ENCODE results near the gene ISM1.
"Not testable (repeated sequence)": the region's sequence is repeated elsewhere in the genome, so short reads cannot be mapped to it uniquely, and the experiment has no call there.

Gene ISM1

DNA sequence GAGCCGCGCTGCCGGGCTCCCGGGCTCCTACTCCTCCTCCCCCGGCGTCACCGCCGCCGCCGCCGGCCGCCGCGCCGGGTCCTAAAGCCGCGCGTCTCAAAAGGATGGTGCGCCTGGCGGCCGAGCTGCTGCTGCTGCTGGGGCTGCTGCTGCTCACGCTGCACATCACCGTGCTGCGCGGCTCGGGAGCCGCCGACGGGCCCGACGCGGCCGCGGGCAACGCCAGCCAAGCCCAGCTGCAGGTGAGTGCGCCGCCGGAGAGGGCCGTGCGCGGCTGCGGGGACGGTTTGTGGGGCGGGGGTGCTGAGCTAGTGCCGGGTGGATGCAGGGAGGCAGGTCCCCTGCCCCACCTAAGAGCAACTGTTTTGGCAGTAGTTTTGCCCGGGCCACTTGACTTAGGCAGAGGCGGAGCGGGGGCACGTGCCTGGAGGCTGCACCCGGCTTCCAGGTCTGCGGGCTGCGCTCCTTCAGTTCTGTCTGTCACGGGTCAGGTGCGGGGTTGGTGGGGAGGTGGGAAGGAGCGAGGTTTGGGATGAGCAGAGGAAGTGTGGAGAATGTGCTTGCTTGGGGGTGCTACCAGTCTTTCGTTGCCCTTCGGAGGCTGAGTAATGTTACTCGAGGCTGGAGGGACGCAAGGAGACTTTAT is 722 bp downstream of the ISM1 start:
- peak; percentile 45 for DNase-seq

DNA sequence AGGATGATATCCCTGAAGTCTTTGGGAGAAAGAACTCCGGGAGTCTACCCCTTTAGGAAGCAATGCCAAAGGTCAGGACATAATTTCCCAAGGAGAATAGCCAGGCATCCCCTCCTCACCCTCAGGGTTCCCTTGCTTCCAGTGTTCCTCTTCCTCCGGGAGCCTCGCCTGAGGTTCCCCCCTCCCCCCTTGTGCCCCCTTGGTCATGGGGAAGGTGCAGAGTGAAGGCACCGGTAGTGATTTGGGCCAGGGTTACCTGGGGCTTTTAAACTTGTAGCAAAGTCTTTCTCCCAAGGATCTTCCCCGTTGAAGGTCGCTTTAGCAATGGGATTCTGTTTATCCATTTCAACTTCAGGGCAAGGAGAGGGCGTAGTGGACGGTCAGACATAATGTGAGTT is 1.2 kb downstream of the ISM1 start:
- DNase-seq: no peak

DNA sequence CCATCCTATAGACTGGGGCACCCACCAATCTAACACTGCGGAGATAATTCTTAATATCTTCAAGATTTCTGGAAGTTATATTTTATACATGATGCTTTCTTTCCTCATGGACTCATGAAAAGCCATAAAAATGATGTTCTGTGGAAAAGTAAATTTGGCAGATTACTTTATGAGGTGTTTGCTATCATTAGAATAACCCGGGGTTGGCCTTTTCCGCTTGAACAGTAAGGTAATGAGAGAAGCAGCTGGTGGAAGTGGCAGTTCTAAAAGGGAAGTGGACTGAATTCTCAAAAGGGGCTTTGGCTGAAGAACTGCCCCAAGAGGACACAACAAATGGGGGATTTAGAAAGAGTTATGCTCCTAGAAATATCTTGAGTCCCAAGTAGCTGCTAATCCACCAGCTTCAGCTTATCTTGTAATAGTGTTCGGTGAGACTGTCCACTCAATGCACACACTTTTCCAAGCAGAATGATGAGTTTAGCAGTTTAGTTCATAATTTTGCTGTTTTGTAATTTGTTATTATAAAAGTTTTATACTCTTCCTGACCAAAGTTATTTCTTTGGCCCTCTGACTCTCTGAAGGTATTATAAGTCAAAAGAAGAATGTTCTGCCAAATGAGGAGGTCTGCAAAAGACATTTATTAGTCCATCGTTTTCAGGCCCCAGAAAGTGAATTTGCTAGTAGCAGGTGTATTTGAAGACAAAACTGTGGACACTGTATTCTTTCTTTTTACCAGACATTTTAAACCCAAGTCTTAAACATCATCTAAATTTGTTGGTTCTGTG is 2.9 kb downstream of the ISM1 start:
- DNase-seq: no peak

DNA sequence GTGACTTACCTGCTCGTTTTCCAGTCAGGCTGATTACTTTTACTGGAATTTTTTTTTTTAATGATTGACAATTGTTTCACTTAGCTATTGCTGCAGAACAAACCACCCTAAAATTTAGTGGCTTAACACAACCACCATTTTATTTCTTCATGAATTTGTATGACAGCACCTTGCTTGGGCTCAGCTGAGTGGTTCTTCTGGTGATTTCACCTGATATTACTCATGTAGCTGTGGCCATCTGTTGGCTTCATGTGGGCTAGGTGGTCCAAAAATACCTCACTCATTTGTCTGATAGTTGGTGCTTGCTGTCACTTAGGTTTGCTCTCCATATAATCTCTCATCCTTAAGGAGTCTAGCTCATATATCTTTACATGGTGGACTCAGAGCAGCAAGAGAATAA is 5.3 kb downstream of the ISM1 start:
- no peak for DNase-seq

DNA sequence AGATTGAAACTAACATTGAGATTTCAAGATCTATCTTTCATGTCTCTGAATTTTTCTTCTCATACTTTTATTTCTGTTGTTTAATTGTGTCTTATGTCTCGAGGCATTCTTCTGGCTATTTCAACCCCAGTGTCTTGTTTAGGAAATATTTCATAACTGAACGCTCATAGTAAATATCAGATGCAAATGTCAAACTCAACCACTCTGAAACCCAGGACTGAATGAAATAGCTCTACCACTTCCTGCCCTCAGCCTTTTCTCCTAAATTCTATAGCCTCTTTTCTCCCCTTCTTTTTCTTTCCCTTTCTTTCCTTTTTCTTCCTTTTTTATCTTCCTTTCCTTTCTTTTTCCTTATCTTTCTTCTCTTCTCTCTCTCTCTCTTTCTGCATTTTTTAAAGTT is 7.7 kb downstream of the ISM1 start:
- no peak for DNase-seq

DNA sequence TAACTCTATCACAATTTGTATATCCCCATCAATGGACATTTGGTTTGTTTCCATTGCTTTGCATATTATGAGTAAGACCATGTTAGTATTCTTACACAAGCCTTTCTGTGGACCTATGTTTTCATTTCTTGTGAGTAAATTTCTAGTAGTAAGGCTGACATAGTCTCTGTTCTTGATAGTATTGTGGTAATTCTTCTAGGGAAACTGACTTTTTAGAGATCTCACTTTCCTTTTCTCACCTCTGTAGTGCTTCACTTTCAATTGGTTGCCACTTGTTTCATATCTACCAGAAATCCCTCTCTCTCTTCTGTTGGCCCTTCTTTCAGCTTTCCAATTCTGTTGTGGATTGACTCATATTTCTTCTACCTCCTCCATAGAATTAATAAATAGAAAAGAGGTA is 8.5 kb downstream of the ISM1 start:
- no peak for DNase-seq

DNA sequence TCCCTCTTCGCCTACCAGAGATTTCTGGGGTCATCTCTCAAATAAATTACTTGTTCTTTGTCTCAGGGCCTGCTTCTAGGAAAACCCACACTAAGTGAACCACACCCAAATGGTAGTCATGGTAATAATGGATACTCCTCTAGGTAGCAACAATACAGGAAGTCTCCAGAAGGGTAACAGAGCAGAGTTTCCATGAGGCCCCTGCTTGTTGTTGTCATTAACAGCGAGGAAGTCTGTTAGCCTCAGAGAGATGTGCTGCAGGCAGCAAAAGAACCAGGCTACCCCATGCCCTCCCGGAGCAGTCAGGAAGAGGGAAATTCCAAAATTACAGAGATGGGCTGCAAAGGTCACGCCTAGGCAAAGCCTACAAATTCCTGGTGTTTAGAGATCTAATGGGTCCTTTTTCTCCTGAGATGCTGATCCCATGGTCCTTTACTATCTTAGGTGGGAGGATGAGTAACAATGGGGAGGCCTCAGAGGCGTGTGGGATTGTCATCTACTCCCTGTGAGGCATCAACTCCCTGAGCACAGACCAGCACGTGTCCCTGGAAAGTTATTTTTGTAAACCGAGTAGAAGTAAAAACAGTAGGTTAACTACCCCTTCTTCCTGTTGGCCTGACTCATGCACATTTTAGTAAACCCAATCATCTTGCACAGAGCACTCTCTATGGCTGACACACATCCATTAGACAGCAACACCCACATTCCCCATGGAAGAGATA is 10.1 kb downstream of the ISM1 start:
- peak; percentile 87 for DNase-seq

DNA sequence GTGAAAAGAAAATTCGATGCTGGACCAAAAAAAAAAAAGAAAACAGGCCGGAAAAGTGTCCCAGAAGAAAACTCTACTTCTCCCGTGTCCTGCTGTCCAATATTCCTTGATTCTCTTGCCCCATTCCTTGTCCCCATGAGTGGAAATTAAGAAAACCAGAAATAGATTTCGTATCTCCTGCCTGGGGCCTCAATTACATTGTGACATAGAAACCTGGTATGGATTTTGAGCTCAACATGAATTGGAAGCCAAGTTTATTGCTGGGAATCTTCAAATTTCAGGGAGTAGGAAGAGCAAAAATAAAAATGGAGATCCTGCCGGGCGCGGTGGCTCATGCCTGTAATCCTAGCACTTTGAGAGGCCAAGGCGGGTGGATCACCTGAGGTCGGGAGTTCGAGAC is 11.9 kb downstream of the ISM1 start:
- DNase-seq: no peak

DNA sequence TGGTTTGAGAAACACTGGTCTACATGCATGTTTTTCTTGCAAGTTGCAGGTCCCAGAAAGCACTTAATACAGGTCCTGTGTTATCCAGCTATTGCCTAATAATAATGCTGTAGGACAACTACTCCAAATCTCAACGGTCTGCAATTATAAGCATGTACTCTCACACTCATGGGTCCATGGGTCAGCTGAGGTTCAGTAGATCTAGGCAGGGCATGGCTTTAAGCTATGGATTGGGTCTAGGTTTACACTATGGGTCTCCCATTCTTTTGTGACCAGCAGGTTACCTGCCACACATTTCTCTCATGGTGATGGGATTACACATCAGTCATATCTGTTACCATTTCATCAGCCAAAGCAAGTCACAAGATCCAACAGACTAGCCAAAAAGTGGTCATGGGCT is 13.9 kb downstream of the ISM1 start:
- DNase-seq: no peak

DNA sequence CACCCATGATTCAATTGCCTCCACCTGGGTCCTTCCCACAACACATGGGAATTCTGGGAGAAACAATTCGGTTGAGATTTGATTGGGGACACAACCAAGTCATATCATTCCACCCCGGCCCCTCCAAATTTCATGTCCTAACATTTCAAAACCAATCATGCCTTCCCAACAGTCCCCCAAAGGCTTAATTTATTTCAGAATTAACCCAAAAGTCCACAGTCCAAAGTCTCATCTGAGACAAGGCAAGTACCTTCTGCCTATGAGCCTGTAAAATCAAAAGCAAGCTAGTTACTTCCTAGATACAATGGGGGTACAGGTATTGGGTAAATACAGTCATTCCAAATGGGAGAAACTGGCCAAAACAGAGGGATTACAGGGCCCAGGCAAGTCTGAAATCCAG is 15.3 kb downstream of the ISM1 start:
- not testable (repeated sequence) for DNase-seq

DNA sequence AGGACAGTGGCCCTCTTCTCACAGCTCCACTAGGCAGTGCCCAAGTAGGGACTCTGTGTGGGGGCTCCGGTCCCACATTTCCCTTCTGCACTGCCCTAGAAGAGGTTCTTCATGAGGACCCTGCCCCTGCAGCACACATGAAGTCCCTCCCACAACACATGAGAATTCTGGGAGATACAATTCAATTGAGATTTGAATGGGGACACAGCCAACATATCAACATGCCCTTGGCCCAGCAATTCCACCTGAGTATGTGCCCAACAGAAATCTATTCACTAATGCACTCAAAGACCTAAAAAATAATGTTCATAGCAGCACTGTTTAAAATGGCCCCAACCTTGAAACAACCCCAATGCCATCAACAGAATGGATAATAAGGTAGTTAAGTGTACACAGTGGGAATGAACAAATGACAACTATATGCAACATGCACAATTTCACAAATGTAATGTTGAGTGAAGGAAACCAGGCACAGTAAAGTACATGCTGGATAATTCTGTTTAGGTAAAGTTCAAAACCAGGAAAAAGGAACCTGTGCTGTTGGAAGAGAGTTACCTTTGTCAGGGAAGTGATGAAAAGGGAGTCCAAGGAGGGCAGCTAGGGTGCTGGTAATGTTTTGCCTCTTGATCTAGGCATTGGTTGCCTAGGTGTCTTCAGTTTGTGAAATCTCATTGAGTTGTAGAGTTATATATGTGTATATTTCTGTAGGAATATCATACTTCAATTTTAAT is 16.1 kb downstream of the ISM1 start:
- DNase-seq: no peak

DNA sequence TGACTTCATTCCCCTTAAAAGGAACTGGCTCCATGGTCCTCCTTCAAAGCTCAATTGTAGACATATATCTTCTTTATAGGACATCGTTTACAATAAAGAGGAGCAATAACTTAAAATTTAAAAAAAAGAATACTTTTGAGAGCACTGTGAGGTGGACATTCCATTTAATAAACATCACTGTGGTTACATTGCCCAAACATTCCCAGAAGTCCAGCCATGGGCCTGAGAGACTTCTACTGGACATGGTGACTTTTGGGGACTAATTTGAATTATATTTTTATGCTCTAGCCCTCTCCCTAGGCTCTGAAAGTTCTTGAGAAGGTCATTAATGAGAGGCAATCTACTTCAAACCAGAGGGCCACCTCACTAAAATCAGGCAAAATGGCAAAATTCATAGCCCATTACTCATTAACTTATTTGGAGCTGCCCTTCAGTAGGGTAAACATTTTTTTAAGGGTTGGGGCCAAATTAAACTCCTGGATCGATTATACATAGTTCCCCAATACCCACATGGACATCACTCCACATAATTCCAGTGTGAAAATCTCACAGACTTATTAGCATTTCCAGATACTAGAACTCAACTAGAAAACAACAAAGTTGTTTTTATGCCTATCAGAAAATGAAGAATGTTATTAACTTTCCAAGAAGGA is 17.1 kb downstream of the ISM1 start:
- DNase-seq: no peak

DNA sequence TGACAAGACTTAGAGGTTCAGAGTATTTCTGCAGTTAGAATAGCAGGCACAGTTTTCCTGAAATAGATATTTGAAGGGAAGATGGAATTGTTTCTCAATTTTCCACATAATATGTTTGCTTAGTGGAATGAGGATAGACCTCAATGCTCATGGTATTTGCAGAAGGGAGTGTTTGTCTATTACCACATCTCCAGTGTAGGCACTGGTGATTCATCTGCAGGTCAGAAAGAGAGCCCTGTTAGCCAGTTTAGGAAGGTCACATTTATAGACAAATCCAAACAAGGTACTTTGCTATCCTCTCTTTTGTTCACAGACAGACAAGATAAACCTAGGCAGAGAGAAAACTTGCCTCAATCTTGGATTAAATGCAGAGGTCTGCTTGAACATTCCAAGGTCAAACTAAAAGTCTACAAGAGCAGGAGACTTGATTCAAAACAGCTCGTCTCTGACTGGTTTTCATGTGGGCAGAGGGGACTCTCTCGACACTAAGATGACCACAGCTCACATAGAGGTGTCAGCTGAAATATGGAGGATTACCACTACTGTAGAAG is 22.8 kb downstream of the ISM1 start:
- no peak for DNase-seq

DNA sequence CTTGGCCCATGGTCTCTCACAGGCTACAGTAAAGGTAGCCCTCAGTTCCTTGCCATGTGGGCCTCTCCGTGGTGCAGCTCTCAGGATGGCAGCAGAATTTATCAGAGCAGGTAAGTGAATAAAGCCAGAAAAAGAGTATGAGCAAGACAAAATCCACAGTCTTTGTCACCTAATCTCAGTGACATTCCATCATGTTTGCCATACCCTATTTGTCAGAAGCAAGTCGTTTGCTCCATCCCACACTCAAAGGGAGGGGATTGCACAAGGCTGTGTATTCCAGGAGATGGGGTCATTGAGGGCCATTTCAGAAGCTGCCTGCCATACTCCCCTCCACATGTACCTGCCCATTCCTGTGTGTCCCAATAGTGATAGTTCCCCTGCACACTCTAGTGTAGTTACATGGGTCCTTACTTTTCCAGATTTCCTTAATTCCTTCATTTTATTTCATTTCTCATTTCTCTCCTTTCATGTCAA is 24.2 kb downstream of the ISM1 start:
- no peak for DNase-seq

DNA sequence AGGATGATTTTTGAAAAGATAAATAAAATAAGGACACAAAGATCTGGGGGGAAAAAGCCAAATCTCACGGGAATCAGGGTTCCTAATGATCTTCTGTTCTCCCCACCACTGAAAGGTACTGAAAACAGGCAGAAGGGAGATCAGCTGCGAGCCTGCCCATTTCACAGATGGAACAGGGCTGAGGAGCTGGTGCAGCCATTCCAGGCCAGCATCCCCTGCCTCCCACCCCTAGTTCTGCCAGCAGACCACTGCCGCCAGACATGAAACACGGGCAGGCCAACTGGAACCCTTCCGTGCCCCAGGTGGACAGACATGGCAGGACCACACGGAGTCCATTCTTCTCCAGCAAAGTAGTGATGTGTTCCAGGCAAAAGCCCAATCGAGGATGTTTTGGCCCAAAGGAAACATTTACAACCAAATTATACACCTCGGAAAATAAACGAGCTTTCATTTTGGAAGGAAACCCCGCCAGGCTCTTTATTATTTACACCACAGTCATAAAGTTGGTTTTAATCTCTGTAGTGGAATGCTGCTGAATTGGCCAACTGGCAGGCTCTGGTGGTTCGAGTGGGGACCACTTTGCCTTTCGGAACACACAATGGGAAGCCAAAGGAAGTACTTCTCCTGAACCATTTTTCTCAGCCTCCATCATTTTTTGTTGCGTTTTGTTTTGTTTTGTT is 28.2 kb downstream of the ISM1 start:
- DNase-seq: no peak

DNA sequence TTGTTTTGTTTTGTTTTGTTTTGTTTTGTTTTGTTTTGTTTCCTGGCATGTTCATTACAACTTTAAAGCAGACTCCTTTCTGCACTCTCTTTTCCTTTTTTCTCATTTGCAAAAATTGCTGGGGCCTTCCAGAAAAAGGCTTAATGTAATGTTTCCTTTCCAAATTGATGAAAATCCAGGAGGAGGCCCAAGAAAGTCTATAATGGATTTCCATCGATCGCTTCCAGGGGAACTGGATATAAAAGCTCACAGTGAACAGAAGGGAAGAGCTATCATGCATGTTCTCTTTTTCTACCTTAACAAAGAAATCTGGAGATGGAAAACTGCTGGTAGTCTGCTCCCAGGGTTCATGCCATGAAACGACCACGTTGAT is 28.7 kb downstream of the ISM1 start:
- no peak for DNase-seq

DNA sequence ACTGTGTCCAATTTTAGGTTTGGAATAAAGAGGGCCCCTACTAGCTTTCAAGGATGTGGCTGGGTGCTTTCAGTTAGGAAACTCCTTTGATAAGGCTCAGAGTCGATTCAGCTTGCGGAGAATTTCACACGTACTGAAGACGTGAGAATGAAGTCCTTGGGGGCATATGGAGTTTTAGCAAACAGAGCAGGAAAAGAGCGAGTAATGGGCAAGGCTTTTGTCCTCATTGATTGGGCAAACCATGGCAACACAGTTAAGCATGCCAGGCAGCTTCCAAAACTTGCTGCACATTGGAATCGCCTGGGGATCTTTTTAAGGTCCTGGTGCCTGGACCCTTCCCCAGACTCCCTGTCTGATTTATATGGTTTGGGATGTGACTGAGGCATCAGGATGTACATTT is 29.2 kb downstream of the ISM1 start:
- no peak for DNase-seq

DNA sequence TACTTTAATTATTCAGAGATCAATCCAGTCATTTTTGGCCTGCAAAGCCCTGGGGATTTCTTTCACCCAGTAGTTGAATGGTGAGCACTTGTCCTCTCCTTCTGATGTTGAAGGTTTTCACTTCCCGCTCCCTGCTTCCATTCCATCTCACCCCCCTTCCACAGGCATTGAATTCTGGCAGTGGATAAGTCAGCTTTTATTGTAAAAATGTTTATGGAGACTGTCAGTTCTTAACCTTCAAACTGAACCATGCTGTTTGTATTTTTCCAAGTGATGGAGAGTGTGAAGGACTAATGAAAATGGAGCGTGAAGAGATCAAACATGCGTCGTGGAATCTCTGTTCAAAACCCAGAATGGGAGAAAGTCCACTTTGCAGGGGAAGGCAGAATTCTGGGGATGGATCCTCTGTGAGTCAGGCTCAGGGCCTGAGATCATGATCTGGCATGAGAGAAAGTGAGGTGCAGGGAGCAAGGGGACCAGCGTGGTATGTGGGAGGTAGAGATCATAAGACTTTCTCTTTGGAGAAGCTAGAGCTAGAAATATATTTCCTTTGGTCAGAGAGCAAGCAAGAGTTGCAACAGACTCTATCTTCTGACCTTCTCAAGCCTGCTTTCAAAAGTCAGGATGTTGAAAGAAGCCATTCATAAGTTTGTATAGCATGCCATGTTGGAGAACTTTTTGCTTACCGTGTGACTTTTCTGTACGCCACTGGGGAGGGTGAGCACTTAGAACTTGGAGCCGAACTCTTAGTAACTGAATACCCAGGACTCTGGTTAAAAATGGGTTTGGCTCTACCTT is 30.2 kb downstream of the ISM1 start:
- DNase-seq: no peak

DNA sequence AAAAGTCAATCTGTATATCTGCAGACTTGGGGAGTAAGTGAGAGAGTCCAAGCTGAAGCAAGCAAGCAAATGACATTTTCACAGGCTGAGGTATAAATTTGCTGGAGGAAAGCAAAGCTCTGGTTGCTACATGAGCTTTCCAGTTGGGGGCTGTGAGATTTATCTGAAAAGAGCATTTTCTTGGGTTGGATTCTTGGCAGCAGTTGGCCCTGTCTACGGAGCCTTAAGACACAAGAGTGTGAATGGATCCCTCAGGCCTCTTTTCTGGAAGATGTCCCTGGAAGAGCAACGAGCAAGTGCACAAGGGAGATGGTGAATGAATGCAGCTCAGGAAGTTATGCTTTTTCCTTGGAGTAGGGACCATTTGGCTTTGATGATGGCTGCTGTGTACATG is 30.8 kb downstream of the ISM1 start:
- no peak for DNase-seq

DNA sequence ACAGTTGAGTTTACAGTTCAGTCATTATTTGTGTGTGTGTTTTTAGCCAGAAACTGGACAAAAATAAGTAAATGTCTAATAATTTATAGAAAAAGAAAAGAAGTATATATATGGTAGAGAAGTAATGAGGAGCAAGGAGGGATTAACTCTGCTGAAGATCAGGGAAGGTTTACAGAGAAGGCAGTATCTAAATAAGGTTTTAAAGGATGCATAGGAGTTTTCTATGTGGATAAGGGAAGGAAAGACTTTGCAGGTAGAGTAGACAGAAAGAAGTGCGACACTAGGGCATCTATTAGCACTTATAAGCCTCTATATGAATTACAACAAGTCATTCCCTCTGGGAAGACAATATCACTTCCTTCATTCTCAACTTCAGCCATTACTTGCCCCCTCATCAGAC is 34.3 kb downstream of the ISM1 start:
- DNase-seq: no peak

DNA sequence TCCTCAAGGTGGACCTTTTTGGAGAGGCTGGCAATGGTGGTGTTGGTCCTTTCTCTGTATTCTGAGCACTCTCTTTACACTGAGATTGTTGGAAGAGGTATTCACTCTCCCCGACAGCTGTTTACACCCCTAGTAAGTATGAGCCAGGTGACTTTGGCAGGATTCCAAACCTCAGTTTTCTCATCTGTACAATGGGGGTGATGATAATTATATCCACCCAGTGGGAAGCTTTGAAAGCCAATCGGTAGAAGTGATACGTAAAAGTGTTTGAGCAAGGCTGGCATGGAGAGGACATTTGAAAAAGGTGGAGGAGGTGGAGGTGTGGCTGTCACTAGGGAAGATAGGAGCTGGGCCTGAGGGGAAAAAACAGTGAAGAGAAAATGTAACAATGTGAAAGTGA is 35.5 kb downstream of the ISM1 start:
- no peak for DNase-seq
